OCI-LY7 (cell line): Measurements from ENCODE around the gene MAN1C1. TPM values are rescaled to one million over a fixed set of nuclear protein-coding genes. Genes with fewer than 3 reads are reported as not detected.

Source experiments
- BruUV-seq: library from RNA; stranded (reverse); fragments of 400-500 nt; replicated peaks from 2 replicates; lab custom pipeline; 2021; lab: Mats Ljungman, UMichigan
- CTCF ChIA-PET: fragments of 300-600 bp; sonication (Branson Sonifier 250); formaldehyde crosslinking; loops from one replicate; lab custom pipeline; 2022; ENCODE audit warnings: antibody characterized with exemption; ENCODE audit not compliant: unreplicated experiment; lab: Charles Lee
- POLR2A ChIA-PET: fragments of 300-600 bp; sonication (Branson Sonifier 250); formaldehyde crosslinking; loops from one replicate; lab custom pipeline; 2022; ENCODE audit warnings: antibody characterized with exemption; lab: Charles Lee
- DNase-seq: peaks from one replicate; pipeline ENCODE4 v3.0.0-alpha.2; 2015; ENCODE audit warnings: low spot score
- H2AFZ ChIP-seq: fragments of 200-600 bp; sonication (generic), shearing (Covaris generic); 2 replicates; pipeline ENCODE4 v1.6.1; 2014; ENCODE audit warnings: mild to moderate bottlenecking, antibody characterized with exemption, low read length, moderate library complexity
- H3K27ac ChIP-seq: fragments of 200-600 bp; sonication (generic); 2 replicates; pipeline ENCODE4 v1.5.1; 2014; ENCODE audit warnings: mixed run types, low read depth, mild to moderate bottlenecking, moderate library complexity, low read length, inconsistent platforms; ENCODE audit not compliant: poor library complexity, severe bottlenecking
- H3K36me3 ChIP-seq: fragments of 200-600 bp; sonication (generic); 2 replicates; pipeline ENCODE4 v1.6.1; 2014; ENCODE audit warnings: mild to moderate bottlenecking, antibody characterized with exemption, low read length, moderate library complexity, mixed read lengths; ENCODE audit not compliant: insufficient read depth
- H3K4me1 ChIP-seq: fragments of 200-600 bp; sonication (generic); 2 replicates; pipeline ENCODE4 v1.5.1; 2014; ENCODE audit warnings: mild to moderate bottlenecking, low read length; ENCODE audit not compliant: insufficient read depth, poor library complexity, severe bottlenecking
- H3K4me2 ChIP-seq: fragments of 200-600 bp; sonication (generic); 2 replicates; pipeline ENCODE4 v1.6.1; 2014; ENCODE audit warnings: mild to moderate bottlenecking, low read length
- H3K4me3 ChIP-seq: fragments of 200-600 bp; sonication (generic); 2 replicates; pipeline ENCODE4 v1.5.1; 2014; ENCODE audit warnings: mild to moderate bottlenecking, low read depth, low read length; ENCODE audit not compliant: poor library complexity, severe bottlenecking
- H3K79me2 ChIP-seq: fragments of 200-600 bp; sonication (generic); 2 replicates; pipeline ENCODE4 v1.6.1; 2016; ENCODE audit warnings: low read depth, mild to moderate bottlenecking, low read length, moderate library complexity, mixed read lengths; ENCODE audit not compliant: insufficient read depth
- H3K9me2 ChIP-seq: fragments of 200-600 bp; sonication (generic); 2 replicates; pipeline ENCODE4 v1.6.1; 2016; ENCODE audit warnings: mild to moderate bottlenecking, low read length, mixed read lengths; ENCODE audit not compliant: insufficient read depth
- H3K9me3 ChIP-seq: fragments of 200-600 bp; sonication (generic); 2 replicates; pipeline ENCODE4 v1.6.1; 2014; ENCODE audit warnings: mild to moderate bottlenecking, mixed run types, low read length, mixed read lengths
- H4K20me1 ChIP-seq: fragments of 200-600 bp; sonication (generic); 2 replicates; pipeline ENCODE4 v1.6.1; 2014; ENCODE audit warnings: mild to moderate bottlenecking, antibody characterized with exemption, low read length, moderate library complexity, mixed read lengths; ENCODE audit not compliant: insufficient read depth
- EZH2phosphoT487 ChIP-seq: fragments of 200-600 bp; sonication (generic); IDR thresholded peaks from 2 replicates; pipeline ENCODE4 v1.6.1; 2018; ENCODE audit warnings: low read depth, borderline replicate concordance, mild to moderate bottlenecking, mixed run types, antibody characterized with exemption, low read length, moderate library complexity, mixed read lengths
- intact Hi-C: fragments of 100-400 bp; cut with micrococcal nuclease; formaldehyde crosslinking; loops from one replicate; pipeline ENCODE4 v1.10.0; 2022; ENCODE audit not compliant: unreplicated experiment
- total RNA-seq, 2 experiments: library from RNA; depleted of rRNA in 1 of 2; stranded (reverse); fragments of >200 nt in 1 of 2; shearing (Covaris generic) in 1 of 2; gene quantifications; 2 replicates each; pipeline ENCODE4 v1.2.3, GENCODE V29; 2014 to 2022
- TF ChIP-seq, protein P1 (sequence below): fragments of 200-600 bp; sonication (generic); conservative IDR thresholded peaks from 2 replicates; pipeline ENCODE4 v1.5.1; 2014; ENCODE audit warnings: mild to moderate bottlenecking, antibody characterized with exemption, low read length, moderate library complexity, mixed read lengths

Gene MAN1C1
- total RNA-seq, 2 experiments from 2014 or later = 3.0 to 4.9 TPM

DNA sequence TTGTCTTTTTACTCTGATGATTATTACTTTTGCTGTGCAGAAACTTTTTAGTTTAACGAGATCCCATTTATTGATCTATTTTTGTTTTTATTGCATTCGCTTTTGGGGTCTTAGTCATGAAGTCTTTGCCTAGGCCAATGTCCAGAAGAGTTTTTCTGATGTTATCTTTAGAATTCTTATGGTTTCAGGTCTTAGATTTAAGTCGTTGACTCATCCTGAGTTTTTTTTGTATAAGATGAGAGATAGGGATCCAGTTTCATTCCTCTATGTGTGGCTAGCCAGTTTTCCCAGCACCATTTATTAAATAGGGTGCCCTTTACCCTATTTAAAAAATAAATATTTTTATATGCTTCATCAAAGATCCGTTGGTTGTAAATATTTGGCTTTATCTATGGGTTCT lies 13.2 kb downstream of the MAN1C1 start:
- TF ChIP-seq EZH2phosphoT487 = no peak
- TF ChIP-seq, protein P1, sequence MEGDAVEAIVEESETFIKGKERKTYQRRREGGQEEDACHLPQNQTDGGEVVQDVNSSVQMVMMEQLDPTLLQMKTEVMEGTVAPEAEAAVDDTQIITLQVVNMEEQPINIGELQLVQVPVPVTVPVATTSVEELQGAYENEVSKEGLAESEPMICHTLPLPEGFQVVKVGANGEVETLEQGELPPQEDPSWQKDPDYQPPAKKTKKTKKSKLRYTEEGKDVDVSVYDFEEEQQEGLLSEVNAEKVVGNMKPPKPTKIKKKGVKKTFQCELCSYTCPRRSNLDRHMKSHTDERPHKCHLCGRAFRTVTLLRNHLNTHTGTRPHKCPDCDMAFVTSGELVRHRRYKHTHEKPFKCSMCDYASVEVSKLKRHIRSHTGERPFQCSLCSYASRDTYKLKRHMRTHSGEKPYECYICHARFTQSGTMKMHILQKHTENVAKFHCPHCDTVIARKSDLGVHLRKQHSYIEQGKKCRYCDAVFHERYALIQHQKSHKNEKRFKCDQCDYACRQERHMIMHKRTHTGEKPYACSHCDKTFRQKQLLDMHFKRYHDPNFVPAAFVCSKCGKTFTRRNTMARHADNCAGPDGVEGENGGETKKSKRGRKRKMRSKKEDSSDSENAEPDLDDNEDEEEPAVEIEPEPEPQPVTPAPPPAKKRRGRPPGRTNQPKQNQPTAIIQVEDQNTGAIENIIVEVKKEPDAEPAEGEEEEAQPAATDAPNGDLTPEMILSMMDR = no peak
- no peaks in the 10 kb centered on the region for H4K20me1 ChIP-seq
- BruUV-seq = no TSS peak
- H3K36me3 ChIP-seq = no peaks in the 10 kb centered on the region
- 0 out of 2 replicates have a peak overlapping the region, but pooled peaks have one; percentile 4 for H3K4me2 ChIP-seq
- H3K79me2 ChIP-seq = no peaks in the 10 kb centered on the region
- ChIA-PET CTCF (no interaction called here), POLR2A (no interaction called here)
- peaks cover 10% of the 10 kb centered on the region for H3K4me1 ChIP-seq
- intact Hi-C loops = no loop called here
- H3K4me3 ChIP-seq = no peak overlapping the region
- no peaks in the 10 kb centered on the region for H3K9me2 ChIP-seq
- H2AFZ ChIP-seq = no peak overlapping the region
- no peak for DNase-seq
- H3K27ac ChIP-seq = no peak overlapping the region
- peaks cover 15% of the 10 kb centered on the region for H3K9me3 ChIP-seq

DNA sequence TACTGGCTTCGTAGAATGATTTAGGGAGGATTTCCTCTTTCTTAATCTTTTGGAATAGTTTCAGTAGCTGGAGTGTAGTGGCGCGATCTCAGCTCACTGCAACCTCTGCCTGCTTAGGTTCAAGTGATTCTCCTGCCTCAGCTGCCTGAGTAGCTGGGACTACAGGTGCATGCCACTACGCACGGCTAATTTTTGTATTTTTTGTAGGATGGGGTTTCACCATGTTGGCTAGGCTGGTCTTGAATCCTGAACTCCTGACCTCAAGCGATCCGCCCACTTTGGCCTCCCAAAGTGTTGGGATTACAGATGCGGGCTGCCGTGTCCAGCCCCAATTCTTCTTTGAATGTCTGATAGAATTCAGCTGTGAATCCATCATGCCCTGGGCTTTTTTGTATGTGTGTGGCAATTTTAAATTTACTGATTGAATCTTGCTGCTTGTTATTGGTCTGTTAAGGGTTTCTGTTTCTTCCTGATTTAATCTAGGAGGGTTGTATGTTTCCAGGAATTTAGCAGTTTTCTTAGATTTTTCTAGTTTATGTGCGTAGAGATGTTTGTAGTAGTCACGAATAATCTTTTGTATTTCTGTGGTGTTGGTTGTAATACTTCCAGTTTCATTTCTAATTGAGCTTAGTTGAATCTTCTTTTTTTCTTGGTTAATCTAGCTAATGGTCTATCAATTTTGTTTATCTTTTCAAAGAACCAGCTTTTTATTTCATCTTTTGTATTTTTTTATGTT lies 15.3 kb downstream of the MAN1C1 start:
- no peak for DNase-seq
- ChIA-PET CTCF (no interaction called here), POLR2A (interaction anchor here (0.6 kb wide), 1 partner anchor 962 kb away, joined by 3 read pairs; no protein-coding TSS in a partner anchor)
- H3K9me2 ChIP-seq = no peaks in the 10 kb centered on the region
- H3K27ac ChIP-seq = no peak overlapping the region
- no peak overlapping the region for H2AFZ ChIP-seq
- intact Hi-C loops = no loop called here
- no peak overlapping the region for H3K4me2 ChIP-seq
- peaks cover 10% of the 10 kb centered on the region for H3K4me1 ChIP-seq
- H3K36me3 ChIP-seq = peaks cover 3% of the 10 kb centered on the region; the same call in 1 of the 2 replicates
- TF ChIP-seq, protein P1 = no peak
- TF ChIP-seq EZH2phosphoT487 = no peak
- no peaks in the 10 kb centered on the region for H3K79me2 ChIP-seq
- no peak overlapping the region for H3K4me3 ChIP-seq
- no peaks in the 10 kb centered on the region for H4K20me1 ChIP-seq
- no TSS peak for BruUV-seq
- H3K9me3 ChIP-seq = peaks cover 30% of the 10 kb centered on the region

DNA sequence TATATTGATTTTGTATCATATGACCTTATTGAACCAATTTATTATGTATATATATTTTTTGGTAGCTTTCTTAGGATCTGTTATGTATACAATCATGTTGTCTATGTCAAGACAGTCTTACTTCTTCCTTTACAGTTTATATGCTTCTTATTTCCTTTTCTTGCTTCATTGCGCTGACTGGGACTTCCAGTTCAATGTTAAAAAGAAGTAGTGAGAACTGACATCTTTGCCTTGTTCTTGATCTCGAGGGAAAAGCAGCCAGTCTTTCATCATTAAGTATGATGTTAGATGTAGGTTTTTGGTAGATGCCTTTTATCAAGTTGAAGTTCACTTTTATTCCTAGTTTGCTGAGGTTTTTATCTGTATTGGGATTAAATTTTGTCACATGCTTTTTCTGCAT lies 17.5 kb downstream of the MAN1C1 start:
- no peaks in the 10 kb centered on the region for H3K79me2 ChIP-seq
- BruUV-seq = no TSS peak
- ChIA-PET POLR2A (no interaction called here), CTCF (no interaction called here)
- peaks cover 3% of the 10 kb centered on the region; the same call in 1 of the 2 replicates for H3K36me3 ChIP-seq
- H3K4me1 ChIP-seq = peaks cover 7% of the 10 kb centered on the region
- H4K20me1 ChIP-seq = no peaks in the 10 kb centered on the region
- H3K9me2 ChIP-seq = no peaks in the 10 kb centered on the region
- no peak overlapping the region for H3K4me3 ChIP-seq
- TF ChIP-seq, protein P1 = no peak
- TF ChIP-seq EZH2phosphoT487 = no peak
- DNase-seq = no peak
- no peak overlapping the region for H3K4me2 ChIP-seq
- H3K9me3 ChIP-seq = peaks cover 41% of the 10 kb centered on the region
- no peak overlapping the region for H3K27ac ChIP-seq
- intact Hi-C loops = no loop called here
- H2AFZ ChIP-seq = no peak overlapping the region
